Left hindlimb (tissue), 1 donor: Measurements from ENCODE around the gene RASA3.
"Not testable (repeated sequence)": the region's sequence is repeated elsewhere in the genome, so short reads cannot be mapped to it uniquely, and the experiment has no call there.

Experiments used
- DNase-seq: peaks from one replicate; pipeline ENCODE4 v3.0.0-alpha.2; 2018

RASA3 gene

GRCh38 chr13:114027826-114028225, 104.6 kb downstream of the RASA3 start:
- DNase-seq: no peak

GRCh38 chr13:114027046-114027715, 105.2 kb downstream of the RASA3 start:
- no peak for DNase-seq

GRCh38 chr13:114026481-114026880, 105.9 kb downstream of the RASA3 start:
- no peak for DNase-seq

GRCh38 chr13:114025714-114026431, 106.5 kb downstream of the RASA3 start:
- DNase-seq: no peak

- no peak for DNase-seq
These were observed 107.1 kb downstream of the RASA3 start for GRCh38 chr13:114025405-114025713.

- no peak for DNase-seq
These were observed 107.6 kb downstream of the RASA3 start for GRCh38 chr13:114024603-114025404.

GRCh38 chr13:114023716-114024602, 108.5 kb downstream of the RASA3 start:
- no peak for DNase-seq

GRCh38 chr13:114022876-114023275, 109.5 kb downstream of the RASA3 start:
- DNase-seq: no peak

- DNase-seq: no peak
These were observed 110.1 kb downstream of the RASA3 start for GRCh38 chr13:114022309-114022669.

GRCh38 chr13:114021464-114022308, 110.7 kb downstream of the RASA3 start:
- DNase-seq: no peak

GRCh38 chr13:114020750-114021463, 111.5 kb downstream of the RASA3 start:
- no peak for DNase-seq

GRCh38 chr13:114020134-114020533, 112.3 kb downstream of the RASA3 start:
- DNase-seq: not testable (repeated sequence)

GRCh38 chr13:114019367-114019766, 113.1 kb downstream of the RASA3 start:
- DNase-seq: no peak

GRCh38 chr13:114018461-114019055, 113.9 kb downstream of the RASA3 start:
- no peak for DNase-seq

GRCh38 chr13:114017966-114018365, 114.5 kb downstream of the RASA3 start:
- DNase-seq: no peak

GRCh38 chr13:114017028-114017630, 115.3 kb downstream of the RASA3 start:
- DNase-seq: no peak

GRCh38 chr13:114016321-114017027, 115.9 kb downstream of the RASA3 start:
- no peak for DNase-seq

GRCh38 chr13:114015969-114016295, 116.5 kb downstream of the RASA3 start:
- DNase-seq: no peak

GRCh38 chr13:114015111-114015968, 117.1 kb downstream of the RASA3 start:
- DNase-seq: no peak
